EL (cell line): ENCODE measurements around the gene ITGA5.

ENCODE experiments used
- DNase-seq: peaks from one replicate; pipeline ENCODE4 v3.0.0-alpha.2; 2016

The ITGA5 gene

GRCh38 chr12:54429014-54429471 lies 10.0 kb upstream of the ITGA5 start:
- no peak for DNase-seq

GRCh38 chr12:54428050-54429013 lies 9.3 kb upstream of the ITGA5 start:
- peak; percentile 93 for DNase-seq

GRCh38 chr12:54427106-54427505 lies 8.0 kb upstream of the ITGA5 start:
- no peak for DNase-seq

GRCh38 chr12:54426690-54427089 lies 7.6 kb upstream of the ITGA5 start:
- DNase-seq, result no peak

GRCh38 chr12:54425702-54426101 lies 6.6 kb upstream of the ITGA5 start:
- DNase-seq, result no peak

- DNase-seq, result no peak
These were observed 5.2 kb upstream of the ITGA5 start for GRCh38 chr12:54424224-54424623.

GRCh38 chr12:54423816-54424150 lies 4.7 kb upstream of the ITGA5 start:
- DNase-seq, result no peak

- no peak for DNase-seq
These were observed 2.8 kb upstream of the ITGA5 start for GRCh38 chr12:54421879-54422250.

GRCh38 chr12:54421175-54421878 lies 2.3 kb upstream of the ITGA5 start:
- DNase-seq, result peak; percentile 54

- DNase-seq, result no peak
These were observed 1.7 kb upstream of the ITGA5 start for GRCh38 chr12:54420766-54421144.

- no peak for DNase-seq
These were observed 502 bp downstream of the ITGA5 start for GRCh38 chr12:54418441-54419087.

GRCh38 chr12:54417712-54418440 lies 1.2 kb downstream of the ITGA5 start:
- DNase-seq, result peak; percentile 39

GRCh38 chr12:54416687-54417603 lies 2.1 kb downstream of the ITGA5 start:
- peak; percentile 47 for DNase-seq

- DNase-seq, result no peak
These were observed 3.7 kb downstream of the ITGA5 start for GRCh38 chr12:54415221-54415929.

- DNase-seq, result peak; percentile 54
These were observed 5.5 kb downstream of the ITGA5 start for GRCh38 chr12:54413284-54414190.

- DNase-seq, result no peak
These were observed 6.3 kb downstream of the ITGA5 start for GRCh38 chr12:54412786-54413185.

GRCh38 chr12:54412348-54412747 lies 6.7 kb downstream of the ITGA5 start:
- DNase-seq, result no peak

- peak; percentile 99 for DNase-seq
These were observed 7.5 kb downstream of the ITGA5 start for GRCh38 chr12:54411391-54412241.

GRCh38 chr12:54409267-54409666 lies 9.8 kb downstream of the ITGA5 start:
- DNase-seq, result no peak
